Measurements from ENCODE around the gene MCTP1. TPM values are rescaled to one million over a fixed set of nuclear protein-coding genes. Genes with fewer than 3 reads are reported as not detected.

The MCTP1 gene
- total and polyA plus RNA-seq, 9 of the 15 experiments (the other 6 are each of a cell fraction or from before 2014, with no cell fraction given) = 0.04 to 0.93 (median 0.06) TPM; not detected in 4

GRCh38 chr5:95044096-95044495, 240.8 kb downstream of the MCTP1 start (continued):
- TF ChIP-seq PBX2 (CRISPR knock-in tag; IDR thresholded peaks at IDR 0.05; ENCODE audit: low read depth) (no peak), PBX2 (tag; conservative IDR thresholded peaks at IDR 0.05; ENCODE audit: low read depth) (no peak)

GRCh38 chr5:95043648-95044047, 241.2 kb downstream of the MCTP1 start:
- in situ Hi-C loops (cut with MboI) (no loop called here), intact Hi-C loops (cut with micrococcal nuclease) (no loop called here)
- Histone ChIP-seq H3K4me1 (replicated peaks in 1 of 2; ENCODE audit: control insufficient read depth in 2 of 2, insufficient read depth in 2 of 2, low read length in 2 of 2) (no peaks in the 10 kb centered on the region), H3K4me2 (ENCODE audit: insufficient read depth, low read length) (no peak overlapping the region), H3K36me3 (ENCODE audit: control insufficient read depth, insufficient read depth, low read length) (no peaks in the 10 kb centered on the region), H2AFZ (ENCODE audit: low read depth, low read length) (no peak overlapping the region), H3K27ac (ENCODE audit: extremely low read depth, low read depth, low read length) (no peak overlapping the region), H3K4me3 (no peak overlapping the region), H4K20me1 (replicated peaks; ENCODE audit: control insufficient read depth, insufficient read depth, low read length) (no peaks in the 10 kb centered on the region), H3K27me3 (ENCODE audit: control insufficient read depth in 2 of 2, insufficient read depth in 2 of 2, low read length in 2 of 2) (no peaks in the 10 kb centered on the region), H3K9me1 (ENCODE audit: control insufficient read depth, insufficient read depth, low read length) (no peaks in the 10 kb centered on the region), H3K9ac (ENCODE audit: insufficient read depth in 1 of 2, low read depth in 2 of 2, low read length in 2 of 2) (no peak overlapping the region), H3K79me2 (ENCODE audit: control insufficient read depth, insufficient read depth, low read length) (no peaks in the 10 kb centered on the region), H3K9me3 (replicated peaks; ENCODE audit: control insufficient read depth, insufficient read depth, low read depth, low read length) (no peaks in the 10 kb centered on the region)
- 0% methylated on average over 3 of the region's 3 CpGs for WGBS (ENCODE audit: insufficient coverage, low coverage, missing lambda C conversion rate)
- no peak for DNase-seq (ENCODE audit: extremely low read depth in 1 of 4, low spot score in 3 of 4)
- ATAC-seq = no peak
- BruUV-seq (replicated peaks) = no TSS peak
- ChIA-PET CTCF (ENCODE audit: low intra/inter-chr PET ratio) (no interaction called here), POLR2A (no interaction called here)
- FAIRE-seq = no peak
- TF ChIP-seq BRF1 (IDR thresholded peaks at IDR 0.05; ENCODE audit: borderline replicate concordance, extremely low read depth, insufficient read length) (no peak), TCF3 (CRISPR knock-in tag; IDR thresholded peaks at IDR 0.05) (no peak), ZNF324 (CRISPR knock-in tag; IDR thresholded peaks at IDR 0.05) (no peak), STAT5B (CRISPR knock-in tag; IDR thresholded peaks at IDR 0.05) (no peak), ZNF197 (CRISPR knock-in tag; IDR thresholded peaks at IDR 0.05; ENCODE audit: low read depth) (no peak), TAF9B (IDR thresholded peaks at IDR 0.05; ENCODE audit: partially characterized antibody) (no peak), RBM14 (IDR thresholded peaks at IDR 0.05; ENCODE audit: borderline replicate concordance, insufficient read depth, low read depth, low read length) (no peak), TAF1 (IDR thresholded peaks at IDR 0.05; ENCODE audit: control insufficient read depth, extremely low read depth, insufficient read depth, low read length, severe bottlenecking) (no peak), SREBF1 (IDR thresholded peaks at IDR 0.05; ENCODE audit: borderline replicate concordance, low read depth, low read length) (no peak), SMC3 (conservative IDR thresholded peaks at IDR 0.05; ENCODE audit: insufficient read depth, low read depth, low read length) (no peak), ZBTB49 (CRISPR knock-in tag; IDR thresholded peaks at IDR 0.05; ENCODE audit: borderline replicate concordance) (no peak), DDX20 (tag; IDR thresholded peaks at IDR 0.05; ENCODE audit: low read depth) (no peak)
